Measurements from ENCODE around the gene TBC1D5. TPM values are rescaled to one million over a fixed set of nuclear protein-coding genes. Genes with fewer than 3 reads are reported as not detected.

Gene TBC1D5
- total and polyA plus RNA-seq, 2 of the 4 experiments (the other 2 are of a cell fraction), result 16.4 to 57.0 TPM

DNA sequence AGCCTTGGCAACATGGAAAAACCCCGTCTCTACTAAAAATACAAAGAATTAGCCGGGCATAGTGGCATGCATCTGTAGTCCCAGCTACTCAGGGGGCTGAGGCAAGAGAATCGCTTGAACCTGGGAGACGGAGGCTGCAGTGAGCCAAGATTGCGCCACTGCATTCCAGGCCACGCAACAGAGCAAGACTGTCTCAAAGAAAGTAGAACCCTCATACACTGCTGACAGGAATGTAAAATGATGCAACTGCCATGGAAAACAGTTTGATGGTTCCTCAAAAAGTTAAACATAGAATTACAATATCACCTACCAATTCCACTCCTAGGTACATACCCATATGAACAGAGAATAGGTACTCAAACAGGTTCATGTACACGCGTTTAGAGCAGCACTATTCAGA, 158.9 kb downstream of the TBC1D5 start:
- Histone ChIP-seq H3K36me3 (ENCODE audit: control insufficient read depth, insufficient read depth, low read length) (no peaks in the 10 kb centered on the region), H3K4me2 (ENCODE audit: low read depth, low read length) (no peak overlapping the region), H4K20me1 (ENCODE audit: insufficient read depth, low read length) (no peaks in the 10 kb centered on the region), H3K79me1 (ENCODE audit: low read depth in 1 of 2, low read length in 2 of 2) (peaks cover 0 to 4% of the 10 kb centered on the region in 2 experiments; a peak in 2 of 4 replicates), H3K4me3 (ENCODE audit: insufficient read depth, low read depth, low read length) (no peak overlapping the region), H3K18ac (ENCODE audit: low read depth, low read length) (no peak overlapping the region), H3K9ac (ENCODE audit: low read depth, low read length) (no peak overlapping the region), H4K5ac (ENCODE audit: low read depth, low read length) (no peak overlapping the region), H3K4me1 (ENCODE audit: control insufficient read depth, insufficient read depth, low read length) (no peaks in the 10 kb centered on the region; the same call in 1 of the 2 replicates), H2AK5ac (ENCODE audit: low read depth, low read length) (no peak overlapping the region), H3K23ac (ENCODE audit: low read depth, low read length) (no peak overlapping the region), H3K27ac (ENCODE audit: insufficient read depth, low read length) (no peak overlapping the region), H3K4ac (ENCODE audit: low read depth, low read length) (no peak overlapping the region), H4K91ac (ENCODE audit: insufficient read depth, low read depth, low read length) (no peak overlapping the region), H3K14ac (replicated peaks; ENCODE audit: low read depth, low read length) (no peak overlapping the region), H3K56ac (ENCODE audit: extremely low read depth, insufficient read depth, low read length) (no peak overlapping the region), H3K9me1 (ENCODE audit: insufficient read depth, low read length) (no peaks in the 10 kb centered on the region), H4K8ac (ENCODE audit: low read depth in 2 of 2, low read length in 2 of 2) (no peak overlapping the region), H3K27me3 (ENCODE audit: control insufficient read depth, insufficient read depth, low read length) (no peaks in the 10 kb centered on the region), H2AFZ (replicated peaks; ENCODE audit: low read length, poor library complexity) (no peak overlapping the region), H2BK15ac (ENCODE audit: low read depth, low read length) (no peak overlapping the region), H2AK9ac (replicated peaks; ENCODE audit: low read depth, low read length, poor library complexity) (no peak overlapping the region), H3K9me3 (ENCODE audit: control insufficient read depth, insufficient read depth, low read length) (no peaks in the 10 kb centered on the region), H2BK20ac (ENCODE audit: low read depth, low read length) (no peak overlapping the region), H2BK5ac (ENCODE audit: low read depth, low read length, poor library complexity, severe bottlenecking) (no peak overlapping the region), H2BK120ac (ENCODE audit: low read depth, low read length) (no peak overlapping the region)
- DNase-seq, result no peak
- no TSS peak for BruUV-seq (replicated peaks)
- no CpG with 5 or more reads among the region's 8 CpGs for WGBS, 2 experiments (ENCODE audit: extremely low coverage in 2 of 2, insufficient read length in 1 of 2)
- dilution Hi-C loops (cut with HindIII; ENCODE audit: low sequenced_read_pairs, unreplicated experiment) (no loop called here), intact Hi-C loops (cut with micrococcal nuclease) (no loop called here), in situ Hi-C loops (cut with MboI; ENCODE audit: low sequenced_read_pairs) (no loop called here)
- ATAC-seq (ENCODE audit: low read depth), result no peak
- TF ChIP-seq, protein P1, sequence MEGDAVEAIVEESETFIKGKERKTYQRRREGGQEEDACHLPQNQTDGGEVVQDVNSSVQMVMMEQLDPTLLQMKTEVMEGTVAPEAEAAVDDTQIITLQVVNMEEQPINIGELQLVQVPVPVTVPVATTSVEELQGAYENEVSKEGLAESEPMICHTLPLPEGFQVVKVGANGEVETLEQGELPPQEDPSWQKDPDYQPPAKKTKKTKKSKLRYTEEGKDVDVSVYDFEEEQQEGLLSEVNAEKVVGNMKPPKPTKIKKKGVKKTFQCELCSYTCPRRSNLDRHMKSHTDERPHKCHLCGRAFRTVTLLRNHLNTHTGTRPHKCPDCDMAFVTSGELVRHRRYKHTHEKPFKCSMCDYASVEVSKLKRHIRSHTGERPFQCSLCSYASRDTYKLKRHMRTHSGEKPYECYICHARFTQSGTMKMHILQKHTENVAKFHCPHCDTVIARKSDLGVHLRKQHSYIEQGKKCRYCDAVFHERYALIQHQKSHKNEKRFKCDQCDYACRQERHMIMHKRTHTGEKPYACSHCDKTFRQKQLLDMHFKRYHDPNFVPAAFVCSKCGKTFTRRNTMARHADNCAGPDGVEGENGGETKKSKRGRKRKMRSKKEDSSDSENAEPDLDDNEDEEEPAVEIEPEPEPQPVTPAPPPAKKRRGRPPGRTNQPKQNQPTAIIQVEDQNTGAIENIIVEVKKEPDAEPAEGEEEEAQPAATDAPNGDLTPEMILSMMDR (conservative IDR thresholded peaks at IDR 0.05; ENCODE audit: low read depth, low read length), result no peak
- TF ChIP-seq CHD1 (IDR thresholded peaks at IDR 0.05; ENCODE audit: low read depth, low read length), result no peak
- ChIA-PET CTCF (no interaction called here), POLR2A (ENCODE audit: unreplicated experiment) (no interaction called here)

Data from IMR-90 (cell line).